Large intestine (tissue), 3 donors: ENCODE data around the gene CBFA2T3. TPM values are rescaled to one million over a fixed set of nuclear protein-coding genes. Genes with fewer than 3 reads are reported as not detected.
"Not testable (repeated sequence)": the region's sequence is repeated elsewhere in the genome, so short reads cannot be mapped to it uniquely, and the experiment has no call there.

Experiments used
- DNase-seq, 2 donors: peaks; one replicate each; pipeline versions ENCODE4 v3.0.0 to v3.0.0-alpha.2; 2013
- H3K27ac ChIP-seq: one replicate; pipeline ENCODE4 v1.5.1; 2013; ENCODE audit warnings: low read length
- H3K27me3 ChIP-seq: 2 replicates; pipeline ENCODE4 v1.6.1; 2013; ENCODE audit warnings: low read length; ENCODE audit not compliant: control insufficient read depth, insufficient read depth
- H3K36me3 ChIP-seq: 2 replicates; pipeline ENCODE4 v1.6.1; 2013; ENCODE audit warnings: low read length; ENCODE audit not compliant: control insufficient read depth, insufficient read depth
- H3K4me1 ChIP-seq: one replicate; pipeline ENCODE4 v1.6.1; 2013; ENCODE audit warnings: low read length; ENCODE audit not compliant: control insufficient read depth, insufficient read depth
- H3K4me3 ChIP-seq: one replicate; pipeline ENCODE4 v1.5.1; 2013; ENCODE audit warnings: low read length
- H3K9me3 ChIP-seq: one replicate; pipeline ENCODE4 v1.6.1; 2013; ENCODE audit warnings: mild to moderate bottlenecking, low read depth, low read length, moderate library complexity; ENCODE audit not compliant: control insufficient read depth
- WGBS: methylation state at CpG from one replicate; pipeline ENCODE4 v1.1.5; 2013; ENCODE audit warnings: low lambda C conversion rate; ENCODE audit not compliant: insufficient coverage; 5-methylcytosine and 5-hydroxymethylcytosine counted together
- polyA plus RNA-seq: library from polyadenylated mRNA; unstranded; fragments of 120-200 nt; gene quantifications from one replicate; pipeline ENCODE4 v1.2.1, GENCODE V29; 2013

Gene CBFA2T3
- polyA plus RNA-seq, 1 donor, result 7.4 TPM

- H3K9me3 ChIP-seq, result no peaks in the 10 kb centered on the region
These were observed 43.3 kb upstream of the CBFA2T3 start for GRCh38 chr16:89020068-89020924.

DNA sequence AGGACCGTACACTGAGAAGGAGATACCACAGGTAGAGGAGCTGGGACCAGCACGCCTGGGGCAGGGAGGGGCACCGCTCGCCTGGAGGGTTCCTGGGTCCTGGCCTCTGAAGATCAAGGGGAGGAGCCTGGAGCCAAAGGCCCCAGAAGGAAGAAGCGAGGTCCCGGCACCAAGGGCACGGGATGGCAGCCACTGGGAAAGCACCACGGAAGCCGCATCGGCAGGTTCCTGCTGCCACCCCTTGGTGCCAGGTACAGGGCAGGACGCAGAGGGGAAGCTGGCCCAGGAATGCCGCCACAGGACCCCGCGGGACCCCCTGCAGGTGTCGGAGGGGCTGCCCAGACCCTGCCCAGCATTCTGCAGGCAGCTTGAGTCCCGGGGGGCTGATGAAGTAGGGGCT is 42.5 kb upstream of the CBFA2T3 start:
- no peaks in the 10 kb centered on the region for H3K36me3 ChIP-seq
- no peaks in the 10 kb centered on the region for H3K9me3 ChIP-seq
- no peak for DNase-seq
- H3K4me1 ChIP-seq, result no peaks in the 10 kb centered on the region
- H3K27me3 ChIP-seq, result no peaks in the 10 kb centered on the region
- H3K27ac ChIP-seq, result no peak overlapping the region
- H3K4me3 ChIP-seq, result no peak overlapping the region
- no CpG with 5 or more reads among the region's 16 CpGs for WGBS

More at GRCh38 chr16:89020068-89020924, 43.3 kb upstream of the CBFA2T3 start:
- no peaks in the 10 kb centered on the region for H3K27me3 ChIP-seq
- H3K36me3 ChIP-seq, result no peaks in the 10 kb centered on the region
- no peak for DNase-seq
- no CpG with 5 or more reads among the region's 21 CpGs for WGBS
- no peaks in the 10 kb centered on the region for H3K4me1 ChIP-seq
- no peak overlapping the region for H3K27ac ChIP-seq
- no peak overlapping the region for H3K4me3 ChIP-seq

- Histone ChIP-seq H3K4me3 (no peak overlapping the region), H3K27me3 (no peaks in the 10 kb centered on the region), H3K4me1 (no peaks in the 10 kb centered on the region), H3K27ac (no peak overlapping the region), H3K36me3 (no peaks in the 10 kb centered on the region), H3K9me3 (no peaks in the 10 kb centered on the region)
- DNase-seq, result no peak
- WGBS, result no CpG with 5 or more reads among the region's 20 CpGs
These were observed 41.5 kb upstream of the CBFA2T3 start for GRCh38 chr16:89018282-89019158.

GRCh38 chr16:89017543-89018281 is 40.7 kb upstream of the CBFA2T3 start:
- DNase-seq, result no peak
- Histone ChIP-seq H3K9me3 (no peaks in the 10 kb centered on the region), H3K4me3 (no peak overlapping the region), H3K27ac (no peak overlapping the region), H3K4me1 (no peaks in the 10 kb centered on the region), H3K27me3 (no peaks in the 10 kb centered on the region), H3K36me3 (no peaks in the 10 kb centered on the region)
- WGBS, result no CpG with 5 or more reads among the region's 25 CpGs

DNA sequence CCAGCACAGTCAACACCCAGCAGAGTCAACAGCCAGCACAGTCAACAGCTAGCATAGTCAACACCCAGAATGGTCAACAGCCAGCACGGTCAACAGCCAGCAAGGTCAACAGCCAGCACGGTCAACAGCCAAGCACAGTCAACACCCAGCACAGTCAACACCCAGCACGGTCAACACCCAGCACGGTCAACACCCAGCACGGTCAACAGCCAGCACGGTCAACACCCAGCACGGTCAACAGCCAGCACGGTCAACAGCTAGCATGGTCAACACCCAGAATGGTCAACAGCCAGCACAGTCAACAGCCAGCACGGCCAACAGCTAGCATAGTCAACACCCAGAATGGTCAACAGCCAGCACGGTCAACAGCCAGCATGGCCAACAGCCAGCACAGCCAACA is 39.6 kb upstream of the CBFA2T3 start:
- not testable (repeated sequence) for H3K4me1 ChIP-seq, H3K27ac ChIP-seq, H3K4me3 ChIP-seq, H3K9me3 ChIP-seq, H3K27me3 ChIP-seq, H3K36me3 ChIP-seq, DNase-seq
- WGBS, result no CpG with 5 or more reads among the region's 10 CpGs

DNA sequence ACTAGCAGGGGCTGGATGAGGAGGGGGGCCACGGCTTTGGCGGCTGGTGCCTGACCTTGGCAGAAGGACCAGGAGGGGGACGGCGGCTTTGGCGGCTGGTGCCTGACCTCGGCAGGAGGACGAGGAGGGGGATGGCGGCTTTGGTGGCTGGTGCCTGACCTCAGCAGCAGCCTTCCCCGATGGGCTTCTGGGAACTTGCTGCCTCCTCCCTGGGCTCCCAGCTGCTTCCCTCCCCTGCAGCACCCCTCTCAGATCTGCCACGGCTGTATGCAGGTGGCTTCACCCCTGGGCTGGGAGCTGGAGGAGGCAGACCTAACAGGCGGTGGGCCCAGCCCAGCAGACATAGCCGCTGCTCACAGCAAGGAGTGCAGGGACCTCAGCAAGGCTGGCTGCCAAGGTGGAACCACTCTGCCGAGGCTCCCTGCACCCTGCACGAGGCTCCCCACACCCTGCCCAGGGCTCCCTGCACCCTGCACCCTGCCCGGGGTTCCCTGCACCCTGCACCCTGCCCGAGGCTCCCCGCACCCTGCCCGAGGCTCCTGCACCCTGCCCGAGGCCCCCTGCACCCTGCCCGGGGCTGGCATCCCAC is 38.4 kb upstream of the CBFA2T3 start:
- DNase-seq, result no peak
- Histone ChIP-seq H3K27me3 (no peaks in the 10 kb centered on the region), H3K27ac (no peak overlapping the region), H3K36me3 (no peaks in the 10 kb centered on the region), H3K9me3 (no peaks in the 10 kb centered on the region), H3K4me3 (no peak overlapping the region), H3K4me1 (no peaks in the 10 kb centered on the region)
- no CpG with 5 or more reads among the region's 20 CpGs for WGBS

GRCh38 chr16:89014403-89015230 is 37.6 kb upstream of the CBFA2T3 start:
- H3K9me3 ChIP-seq, result no peaks in the 10 kb centered on the region
- no CpG with 5 or more reads among the region's 19 CpGs for WGBS
- no peak overlapping the region for H3K27ac ChIP-seq
- H3K27me3 ChIP-seq, result no peaks in the 10 kb centered on the region
- H3K36me3 ChIP-seq, result no peaks in the 10 kb centered on the region
- no peak for DNase-seq
- H3K4me1 ChIP-seq, result no peaks in the 10 kb centered on the region
- H3K4me3 ChIP-seq, result no peak overlapping the region

DNA sequence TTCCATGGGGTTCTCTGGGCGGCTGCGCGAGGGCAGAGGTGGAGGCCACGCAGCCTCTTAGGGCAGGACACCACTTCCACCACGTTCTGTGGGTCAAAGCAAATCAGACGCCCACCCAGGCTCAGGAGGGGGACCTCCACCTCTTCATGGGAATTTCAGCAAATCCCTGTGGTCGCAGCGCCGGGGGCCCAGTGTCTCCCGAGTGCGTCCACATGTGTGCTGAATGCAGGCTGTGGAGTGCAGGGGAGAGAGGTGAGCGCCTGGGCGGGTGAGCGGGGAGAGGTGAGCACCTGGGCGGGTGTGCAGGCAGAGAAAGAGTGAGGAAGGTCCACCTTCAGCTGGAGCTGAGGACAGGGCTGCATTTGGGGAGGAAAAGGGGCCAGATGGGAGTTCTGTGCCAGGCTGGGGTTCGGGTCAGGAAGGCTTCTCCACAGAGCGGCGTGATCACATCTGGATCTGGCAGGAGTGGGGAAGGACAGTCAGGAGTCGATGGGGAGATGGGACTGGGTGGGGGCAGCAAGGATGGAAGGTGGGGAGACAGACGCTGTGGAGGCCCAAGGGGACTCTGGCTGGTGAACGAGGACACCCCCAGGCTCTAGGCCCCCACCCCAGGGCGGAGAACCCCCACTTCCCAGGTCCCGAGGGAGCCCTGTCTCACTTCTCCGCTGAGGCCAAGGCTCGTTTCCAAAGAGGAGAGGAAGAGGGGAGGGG is 36.8 kb upstream of the CBFA2T3 start:
- no CpG with 5 or more reads among the region's 25 CpGs for WGBS

DNA sequence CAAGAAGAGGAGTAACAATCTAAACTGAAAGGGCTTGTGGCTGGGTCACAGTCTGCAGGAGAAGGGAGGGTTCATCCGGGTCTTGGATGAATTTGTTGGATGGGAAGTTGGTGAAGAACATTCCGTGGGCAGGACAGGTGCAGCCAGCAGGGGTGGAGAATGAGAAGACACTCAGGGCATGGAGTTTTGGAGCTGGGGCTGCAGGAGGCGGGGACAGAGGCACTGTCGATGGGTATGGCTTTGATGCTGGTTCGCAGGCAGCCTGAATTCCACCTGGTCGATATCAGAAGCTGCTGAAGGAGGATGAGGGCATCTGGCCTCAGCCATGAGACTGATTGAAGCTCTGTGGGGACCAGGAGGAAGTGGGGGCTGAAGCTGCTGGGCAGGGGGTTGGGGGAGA is 36.1 kb upstream of the CBFA2T3 start:
- Histone ChIP-seq H3K4me1 (no peaks in the 10 kb centered on the region), H3K4me3 (no peak overlapping the region), H3K36me3 (no peaks in the 10 kb centered on the region), H3K27me3 (no peaks in the 10 kb centered on the region), H3K27ac (no peak overlapping the region), H3K9me3 (no peaks in the 10 kb centered on the region)
- DNase-seq, result no peak
- WGBS, result 100% methylated on average over 1 of the region's 6 CpGs

More for the DNA sequence above, 36.8 kb upstream of the CBFA2T3 start:
- H3K27ac ChIP-seq, result no peak overlapping the region
- no peak overlapping the region for H3K4me3 ChIP-seq
- H3K27me3 ChIP-seq, result no peaks in the 10 kb centered on the region
- DNase-seq, result no peak
- no peaks in the 10 kb centered on the region for H3K4me1 ChIP-seq
- H3K36me3 ChIP-seq, result no peaks in the 10 kb centered on the region
- H3K9me3 ChIP-seq, result no peaks in the 10 kb centered on the region
